ENCODE measurements around the gene METTL16. TPM values are rescaled to one million over a fixed set of nuclear protein-coding genes. Genes with fewer than 3 reads are reported as not detected.
A peak's percentile ranks its signal among the peaks of the same experiment; 100 is the strongest.

The METTL16 gene
- polyA plus RNA-seq, 1 donor (not counting 4 experiments of a cell fraction or from before 2014, with no cell fraction given) = 16.6 TPM

DNA sequence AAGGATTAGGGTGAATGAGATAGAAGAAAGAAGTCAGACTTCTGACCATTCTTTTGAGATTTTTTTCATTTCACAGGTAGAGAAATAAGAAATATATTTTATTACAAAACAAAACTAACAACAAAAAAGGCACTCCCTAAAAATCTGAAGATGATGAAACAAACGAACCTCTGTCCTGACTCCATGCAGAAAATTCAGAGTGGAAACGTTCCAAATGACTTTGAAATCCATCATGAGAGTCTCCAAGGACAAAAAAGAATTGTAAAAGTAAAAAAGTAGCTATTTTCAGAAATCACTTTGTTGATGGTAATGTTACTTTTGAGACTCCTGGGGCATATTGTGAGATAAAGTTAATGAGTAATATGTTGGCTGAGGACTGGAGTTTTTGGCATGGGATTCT, 84.5 kb downstream of the METTL16 start:
- DNase-seq (ENCODE audit: low read depth, low spot score) = no peak
- no peak for FAIRE-seq
- no peaks in the 10 kb centered on the region for H3K9me3 ChIP-seq (ENCODE audit: control insufficient read depth, low read depth, low read length)
- H3K36me3 ChIP-seq (ENCODE audit: control insufficient read depth in 2 of 2, extremely low read depth in 1 of 2, insufficient read depth in 2 of 2, low read length in 2 of 2) = no peaks in the 10 kb centered on the region
- H3K9me1 ChIP-seq (ENCODE audit: control insufficient read depth, extremely low read depth, insufficient read depth, low read length) = no peaks in the 10 kb centered on the region
- H2AFZ ChIP-seq (ENCODE audit: control insufficient read depth, low read length) = no peak overlapping the region
- no peak for TF ChIP-seq EZH2 (IDR thresholded peaks at IDR 0.05; ENCODE audit: low read length)
- TF ChIP-seq, protein P1, sequence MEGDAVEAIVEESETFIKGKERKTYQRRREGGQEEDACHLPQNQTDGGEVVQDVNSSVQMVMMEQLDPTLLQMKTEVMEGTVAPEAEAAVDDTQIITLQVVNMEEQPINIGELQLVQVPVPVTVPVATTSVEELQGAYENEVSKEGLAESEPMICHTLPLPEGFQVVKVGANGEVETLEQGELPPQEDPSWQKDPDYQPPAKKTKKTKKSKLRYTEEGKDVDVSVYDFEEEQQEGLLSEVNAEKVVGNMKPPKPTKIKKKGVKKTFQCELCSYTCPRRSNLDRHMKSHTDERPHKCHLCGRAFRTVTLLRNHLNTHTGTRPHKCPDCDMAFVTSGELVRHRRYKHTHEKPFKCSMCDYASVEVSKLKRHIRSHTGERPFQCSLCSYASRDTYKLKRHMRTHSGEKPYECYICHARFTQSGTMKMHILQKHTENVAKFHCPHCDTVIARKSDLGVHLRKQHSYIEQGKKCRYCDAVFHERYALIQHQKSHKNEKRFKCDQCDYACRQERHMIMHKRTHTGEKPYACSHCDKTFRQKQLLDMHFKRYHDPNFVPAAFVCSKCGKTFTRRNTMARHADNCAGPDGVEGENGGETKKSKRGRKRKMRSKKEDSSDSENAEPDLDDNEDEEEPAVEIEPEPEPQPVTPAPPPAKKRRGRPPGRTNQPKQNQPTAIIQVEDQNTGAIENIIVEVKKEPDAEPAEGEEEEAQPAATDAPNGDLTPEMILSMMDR (optimal IDR thresholded peaks at IDR 0.05 in 1 of 3, IDR thresholded peaks at IDR 0.05 in 1 of 3, conservative IDR thresholded peaks at IDR 0.05 in 1 of 3; ENCODE audit: extremely low read depth in 1 of 3, insufficient read depth in 2 of 3, low read length in 3 of 3) = no peak
- peaks cover 13% of the 10 kb centered on the region for H3K4me1 ChIP-seq (ENCODE audit: control insufficient read depth, extremely low read depth, insufficient read depth, low read length)
- dilution Hi-C loops (cut with MboI; ENCODE audit: extremely low pct_ligation_motif_present, low sequenced_read_pairs) = no loop called here
- H3K9ac ChIP-seq (ENCODE audit: control insufficient read depth, extremely low read depth, insufficient read depth, low read length) = no peak overlapping the region
- no peaks in the 10 kb centered on the region for H3K27me3 ChIP-seq (ENCODE audit: control insufficient read depth, extremely low read depth, insufficient read depth, low read length)
- H3K4me2 ChIP-seq (ENCODE audit: control insufficient read depth, extremely low read depth, insufficient read depth, low read depth, low read length) = no peak overlapping the region
- no peak overlapping the region for H3K27ac ChIP-seq (ENCODE audit: control insufficient read depth, insufficient read depth, low read length)
- no peaks in the 10 kb centered on the region for H3K79me2 ChIP-seq (ENCODE audit: control insufficient read depth, insufficient read depth, low read length)
- H4K20me1 ChIP-seq (ENCODE audit: control insufficient read depth, extremely low read depth, insufficient read depth, low read length) = no peaks in the 10 kb centered on the region
- no peak overlapping the region for H3K4me3 ChIP-seq (ENCODE audit: control insufficient read depth in 2 of 3, extremely low read depth in 1 of 3, insufficient read depth in 2 of 3, low read depth in 1 of 3, low read length in 3 of 3)

DNA sequence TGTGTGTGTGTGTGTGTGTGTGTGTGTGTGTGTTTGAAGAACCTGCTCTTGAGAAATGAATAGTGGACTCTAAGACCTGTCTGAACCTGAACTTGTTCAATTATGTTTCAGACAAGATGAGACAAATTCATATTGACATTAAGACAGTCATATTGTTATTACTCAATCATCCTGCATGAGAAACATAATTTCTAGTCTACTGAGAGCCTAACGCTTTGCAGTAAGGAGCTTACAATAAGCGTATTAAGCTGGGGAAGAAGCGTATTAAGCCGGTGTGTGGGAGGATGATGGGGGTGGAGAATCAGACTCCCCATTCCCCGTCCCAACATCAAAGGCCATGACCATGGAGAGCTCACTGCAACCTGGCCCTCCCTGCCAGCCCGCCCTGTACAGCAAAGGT, 88.4 kb downstream of the METTL16 start:
- no peaks in the 10 kb centered on the region for H3K27me3 ChIP-seq (ENCODE audit: control insufficient read depth, extremely low read depth, insufficient read depth, low read length)
- peak overlapping the region; percentile 68 for H3K4me2 ChIP-seq (ENCODE audit: control insufficient read depth, extremely low read depth, insufficient read depth, low read depth, low read length)
- TF ChIP-seq, protein P1 (optimal IDR thresholded peaks at IDR 0.05 in 1 of 3, IDR thresholded peaks at IDR 0.05 in 1 of 3, conservative IDR thresholded peaks at IDR 0.05 in 1 of 3; ENCODE audit: extremely low read depth in 1 of 3, insufficient read depth in 2 of 3, low read length in 3 of 3) = no peak
- no peak for TF ChIP-seq EZH2 (IDR thresholded peaks at IDR 0.05; ENCODE audit: low read length)
- dilution Hi-C loops (cut with MboI; ENCODE audit: extremely low pct_ligation_motif_present, low sequenced_read_pairs) = no loop called here
- no peak for DNase-seq (ENCODE audit: low read depth, low spot score)
- H3K79me2 ChIP-seq (ENCODE audit: control insufficient read depth, insufficient read depth, low read length) = no peaks in the 10 kb centered on the region
- no peaks in the 10 kb centered on the region for H3K9me3 ChIP-seq (ENCODE audit: control insufficient read depth, low read depth, low read length)
- peak overlapping the region; percentile 48 for H3K9ac ChIP-seq (ENCODE audit: control insufficient read depth, extremely low read depth, insufficient read depth, low read length)
- H3K27ac ChIP-seq (ENCODE audit: control insufficient read depth, insufficient read depth, low read length) = peak overlapping the region; percentile 50
- peak overlapping the region in 1 of 3 experiments; percentile 36 for H3K4me3 ChIP-seq (ENCODE audit: control insufficient read depth in 2 of 3, extremely low read depth in 1 of 3, insufficient read depth in 2 of 3, low read depth in 1 of 3, low read length in 3 of 3)
- H3K9me1 ChIP-seq (ENCODE audit: control insufficient read depth, extremely low read depth, insufficient read depth, low read length) = no peaks in the 10 kb centered on the region
- H4K20me1 ChIP-seq (ENCODE audit: control insufficient read depth, extremely low read depth, insufficient read depth, low read length) = no peaks in the 10 kb centered on the region
- peak; percentile 88 for FAIRE-seq
- H3K4me1 ChIP-seq (ENCODE audit: control insufficient read depth, extremely low read depth, insufficient read depth, low read length) = peaks cover 13% of the 10 kb centered on the region
- H2AFZ ChIP-seq (ENCODE audit: control insufficient read depth, low read length) = peak overlapping the region; percentile 42
- H3K36me3 ChIP-seq (ENCODE audit: control insufficient read depth in 2 of 2, extremely low read depth in 1 of 2, insufficient read depth in 2 of 2, low read length in 2 of 2) = peaks cover 11 to 23% of the 10 kb centered on the region in 2 experiments
